Measurements from ENCODE around the gene SLC25A41. TPM values are rescaled to one million over a fixed set of nuclear protein-coding genes. Genes with fewer than 3 reads are reported as not detected.

SLC25A41 gene
- 1.6 and 2.4 TPM in 2 replicates for total RNA-seq (2011; cell fraction: chromatin; rRNA removed; ENCODE audit: low replicate concordance)
- 1.4 and 1.8 TPM in 2 replicates for total RNA-seq (2011; cell fraction: nucleolus; rRNA removed)
- total RNA-seq (2011; cell fraction: nucleoplasm; rRNA removed): 1.9 and 2.8 TPM in 2 replicates
- total RNA-seq (2014; rRNA removed): 0.94 and 1.00 TPM in 2 replicates
- total RNA-seq (2014; rRNA removed; fragmentation: Illumina TruSeq; extraction: Trizol): 1.1 and 1.6 TPM in 2 replicates
- total RNA-seq (2015; rRNA removed; fragmentation: Illumina TruSeq; extraction: Trizol): 1.2 and 1.6 TPM in 2 replicates
- total RNA-seq (2021): 4.2 and 4.6 TPM in 2 replicates
- polyA plus RNA-seq (2011; rRNA removed): 3.3 and 6.5 TPM in 2 replicates
- polyA plus RNA-seq (2011; cell fraction: cytosol; rRNA removed): 6.1 and 6.3 TPM in 2 replicates
- 3.6 and 4.5 TPM in 2 replicates for polyA plus RNA-seq (2011; cell fraction: nucleus; rRNA removed)
- 3.6 TPM in 2 replicates for polyA plus RNA-seq (2012)
- 2.0 and 4.7 TPM in 2 replicates for polyA plus RNA-seq (2014; fragmentation: Illumina TruSeq; extraction: Trizol)
- under 1 TPM; 0.08 to 0.24 TPM for polyA plus RNA-seq (2014; fragmentation: Nextera tagmentation; extraction: Ambion mirVana)
- polyA plus RNA-seq (2014; rRNA removed): 4.0 and 6.7 TPM in 2 replicates
- polyA minus RNA-seq (2011; rRNA and poly(A)+ RNA removed): 0.54 and 0.77 TPM in 2 replicates
- 0.76 and 2.5 TPM in 2 replicates for polyA minus RNA-seq (2011; cell fraction: cytosol; rRNA and poly(A)+ RNA removed)
- polyA minus RNA-seq (2011; cell fraction: nucleus; rRNA and poly(A)+ RNA removed): 0.27 and 0.67 TPM in 2 replicates
- Bru-seq, nascent RNA: percentile 43 among the genes with signal in this experiment
- BruChase-seq, experiment 1, labeled RNA remaining after a 2-hour chase: percentile 41 among the genes with signal in this experiment
- BruChase-seq, experiment 2, labeled RNA remaining after a 6-hour chase: percentile 41 among the genes with signal in this experiment
- long read RNA-seq, experiment 1, partial matches to known transcripts: 1 of 3 reads
- long read RNA-seq, experiment 1, other reads (novel, unspliced or antisense): 2 of 3 reads
- long read RNA-seq, experiment 2, partial matches to known transcripts: 7 of 7 reads
- long read RNA-seq, experiment 2, other reads (novel, unspliced or antisense): 0 of 7 reads
- long read RNA-seq, experiment 3: 0 reads

GRCh38 chr19:6433663-6434062 lies at the start of gene SLC25A41:
SLC25A41 (minus strand) TSS chr19:6433763; CDS start chr19:6433693, 70 bp downstream.
- H4K20me1 ChIP-seq (replicated peaks; ENCODE audit: control insufficient read depth, insufficient read depth, low read length): no peaks in the 10 kb centered on the region
- no peak within 1 kb of the TSS for H3K27ac ChIP-seq (ENCODE audit: extremely low read depth, low read depth, low read length)
- TF ChIP-seq GABPB1 (CRISPR knock-in tag; IDR thresholded peaks at IDR 0.05) (no peak), POLR2AphosphoS2 (IDR thresholded peaks at IDR 0.05; ENCODE audit: low read length) (no peak), ZNF133 (CRISPR knock-in tag; IDR thresholded peaks at IDR 0.05) (no peak), TSC22D4 (tag; IDR thresholded peaks at IDR 0.05) (no peak), PPARD (CRISPR knock-in tag; IDR thresholded peaks at IDR 0.05) (no peak), ZNF695 (CRISPR knock-in tag; IDR thresholded peaks at IDR 0.05) (no peak), E2F6 (IDR thresholded peaks at IDR 0.05; ENCODE audit: borderline replicate concordance in 1 of 2, extremely low read depth in 1 of 2, insufficient read depth in 1 of 2, insufficient read length in 1 of 2, low read depth in 1 of 2, low read length in 1 of 2, poor library complexity in 1 of 2, severe bottlenecking in 1 of 2) (no peak), ZNF444 (CRISPR knock-in tag; IDR thresholded peaks at IDR 0.05) (no peak), JUN (IDR thresholded peaks at IDR 0.05; ENCODE audit: borderline replicate concordance, low read depth, low read length) (no peak), JUN (CRISPR knock-in tag; IDR thresholded peaks at IDR 0.05; ENCODE audit: borderline replicate concordance) (no peak), HMG20B (CRISPR knock-in tag; IDR thresholded peaks at IDR 0.05) (no peak), ZNF696 (CRISPR knock-in tag; conservative IDR thresholded peaks at IDR 0.05) (no peak)
- peaks cover 3% of the 10 kb centered on the region; the same call in 2 of the 3 replicates for H3K36me3 ChIP-seq (ENCODE audit: control insufficient read depth, insufficient read depth, low read length)
- no peak for DNase-seq (ENCODE audit: extremely low read depth in 1 of 4, low spot score in 3 of 4)
- in situ Hi-C loops (cut with MboI) (no loop called here), intact Hi-C loops (cut with micrococcal nuclease) (no loop called here)
- 76% methylated on average over 9 of the region's 10 CpGs for WGBS (ENCODE audit: insufficient coverage, low coverage, missing lambda C conversion rate)
- no peak within 1 kb of the TSS for H3K9ac ChIP-seq (ENCODE audit: insufficient read depth in 1 of 2, low read depth in 2 of 2, low read length in 2 of 2)
- no peak within 1 kb of the TSS for H2AFZ ChIP-seq (ENCODE audit: low read depth, low read length)
- FAIRE-seq: no peak
- H3K4me2 ChIP-seq (ENCODE audit: insufficient read depth, low read length): no peak within 1 kb of the TSS
- CTCF ChIA-PET (ENCODE audit: low intra/inter-chr PET ratio): no interaction called here
- H3K27me3 ChIP-seq (ENCODE audit: control insufficient read depth in 2 of 2, insufficient read depth in 2 of 2, low read length in 2 of 2): no peaks in the 10 kb centered on the region
- BruUV-seq (replicated peaks): no TSS peak
- peaks cover 11% of the 10 kb centered on the region for H3K79me2 ChIP-seq (ENCODE audit: control insufficient read depth, insufficient read depth, low read length)
- no peaks in the 10 kb centered on the region for H3K9me3 ChIP-seq (replicated peaks; ENCODE audit: control insufficient read depth, insufficient read depth, low read depth, low read length)
- H3K4me1 ChIP-seq (replicated peaks in 1 of 2; ENCODE audit: control insufficient read depth in 2 of 2, insufficient read depth in 2 of 2, low read length in 2 of 2): peaks cover 0 to 13% of the 10 kb centered on the region in 2 experiments; a peak in 1 of 5 replicates
- H3K9me1 ChIP-seq (ENCODE audit: control insufficient read depth, insufficient read depth, low read length): peaks cover 4% of the 10 kb centered on the region
- H3K4me3 ChIP-seq: no peak within 1 kb of the TSS
- POLR2A ChIA-PET: interaction anchor here (0.7 kb wide), 1 partner anchor 10 kb away, joined by 4 read pairs; no protein-coding TSS in a partner anchor
- no peak for ATAC-seq
